K562 (cell line): ENCODE results near the gene IGSF21.

Source experiments
- CTCF ChIP-seq, 3 experiments: IDR thresholded peaks in 2 of 3; conservative IDR thresholded peaks in 1 of 3; 2 replicates each; pipeline ENCODE4 v1.5.1; 2011 to 2012; ENCODE audit warnings: low read length in 3 of 3, mild to moderate bottlenecking in 3 of 3, control low read depth in 2 of 3, improper control_type of control experiment in 1 of 3, inconsistent platforms in 1 of 3, low read depth in 1 of 3, mixed read lengths in 1 of 3, moderate library complexity in 1 of 3; ENCODE audit not compliant: insufficient read depth in 2 of 3
- SMAD2 ChIP-seq: fragments of 150-350 bp; IDR thresholded peaks from 2 replicates; pipeline ENCODE4 v1.6.1; 2014; ENCODE audit warnings: low read depth, mild to moderate bottlenecking, low read length
- SP1 ChIP-seq: sonication (generic); formaldehyde crosslinking; IDR thresholded peaks from 2 replicates; pipeline ENCODE4 v1.8.1; 2022; ENCODE audit warnings: mild to moderate bottlenecking, missing genetic modification reagents

DNA sequence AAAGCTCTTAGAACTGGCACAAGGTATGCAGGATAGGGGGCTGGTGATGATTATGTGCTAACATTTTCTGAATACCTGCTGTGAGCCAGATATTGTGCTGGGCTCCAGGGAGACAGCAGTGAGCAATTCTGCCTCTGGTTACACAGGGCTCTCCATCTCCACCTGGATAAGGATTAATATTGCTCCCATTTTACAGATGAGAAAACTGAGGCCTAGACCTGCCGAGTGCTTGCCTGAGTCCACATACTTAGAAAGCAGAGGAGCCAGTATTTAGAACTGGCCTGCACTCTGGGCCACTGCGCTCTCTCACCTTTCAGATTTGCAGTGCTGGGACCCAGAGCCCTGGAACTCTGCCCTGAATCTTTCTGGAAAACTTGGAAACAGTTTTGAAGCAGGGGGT, 205.9 kb downstream of the IGSF21 start:
- TF ChIP-seq CTCF (IDR thresholded peaks at IDR 0.05 in 2 of 3, conservative IDR thresholded peaks at IDR 0.05 in 1 of 3; ENCODE audit: insufficient read depth in 2 of 3, low read depth in 1 of 3, low read length in 3 of 3), result no peak
- no peak for TF ChIP-seq SMAD2
- no peak for TF ChIP-seq SP1 (CRISPR knock-in tag)
